Right atrium auricular region (tissue), 2 donors: ENCODE results near the gene ARHGEF7. TPM values are rescaled to one million over a fixed set of nuclear protein-coding genes. Genes with fewer than 3 reads are reported as not detected.
A peak's percentile ranks its signal among the peaks of the same experiment; 100 is the strongest.

Source experiments
- DNase-seq: peaks from one replicate; pipeline ENCODE4 v3.0.0-alpha.2; 2019; ENCODE audit warnings: low spot score
- H3K27ac ChIP-seq, 2 donors: fragments of 200-600 bp; sonication (generic); 1 replicate in 1 of 2; 2 replicates in 1 of 2; pipeline ENCODE4 v1.5.1; 2016 to 2019
- H3K27me3 ChIP-seq, 2 donors: fragments of 200-600 bp; sonication (generic); one replicate each; pipeline versions ENCODE4 v1.5.1 to v1.6.0; 2017 to 2019
- H3K36me3 ChIP-seq: fragments of 200-600 bp; sonication (generic); one replicate; pipeline ENCODE4 v1.5.1; 2016
- H3K4me1 ChIP-seq, 2 donors: fragments of 200-600 bp; sonication (generic); one replicate each; pipeline versions ENCODE4 v1.5.1 to v1.6.0; 2017 to 2019
- H3K4me3 ChIP-seq, 2 donors: fragments of 200-600 bp; sonication (generic); 1 replicate in 1 of 2; 2 replicates in 1 of 2; pipeline ENCODE4 v1.5.1; 2017 to 2019; ENCODE audit warnings: mild to moderate bottlenecking in 1 of 2, moderate library complexity in 1 of 2
- H3K9me3 ChIP-seq, 2 donors: fragments of 200-600 bp; sonication (generic); one replicate each; pipeline ENCODE4 v1.5.1; 2019
- CTCF ChIP-seq, 2 donors: fragments of 200-600 bp; sonication (generic); IDR thresholded peaks; one replicate each; pipeline ENCODE4 v1.5.1; 2019; ENCODE audit warnings: antibody characterized with exemption in 2 of 2
- total RNA-seq, 2 donors: library from RNA; depleted of rRNA; stranded (reverse); fragments of >200 nt; gene quantifications; one replicate each; pipeline ENCODE4 v1.1.0, GENCODE V29; 2016

Gene ARHGEF7
- total RNA-seq, 2 donors from 2014 or later, result 27.8 to 36.9 TPM

- no peak for DNase-seq
- peaks cover 0 to 84% of the 10 kb centered on the region in 2 donors for H3K4me1 ChIP-seq
- H3K4me3 ChIP-seq, result no peak overlapping the region
These were observed 100.3 kb downstream of the ARHGEF7 start for GRCh38 chr13:111215081-111216047.

GRCh38 chr13:111216166-111216960, 101.3 kb downstream of the ARHGEF7 start:
- Histone ChIP-seq H3K27ac (peak overlapping the region in 1 of 2 donors; percentile 53), H3K36me3 (no peaks in the 10 kb centered on the region), H3K9me3 (no peaks in the 10 kb centered on the region), H3K4me3 (no peak overlapping the region), H3K27me3 (no peaks in the 10 kb centered on the region), H3K4me1 (peaks cover 0 to 74% of the 10 kb centered on the region in 2 donors)
- peak; percentile 39 to 64 for TF ChIP-seq CTCF (IDR thresholded peaks at IDR 0.05)
- DNase-seq, result no peak

More at GRCh38 chr13:111215081-111216047, 100.3 kb downstream of the ARHGEF7 start:
- Histone ChIP-seq H3K27ac (peak overlapping the region in 1 of 2 donors; percentile 53), H3K27me3 (no peaks in the 10 kb centered on the region), H3K9me3 (no peaks in the 10 kb centered on the region), H3K36me3 (no peaks in the 10 kb centered on the region)
- no peak for TF ChIP-seq CTCF (IDR thresholded peaks at IDR 0.05)

GRCh38 chr13:111217641-111218040, 102.5 kb downstream of the ARHGEF7 start:
- Histone ChIP-seq H3K36me3 (no peaks in the 10 kb centered on the region), H3K4me3 (no peak overlapping the region), H3K4me1 (peaks cover 0 to 61% of the 10 kb centered on the region in 2 donors), H3K9me3 (no peaks in the 10 kb centered on the region), H3K27me3 (no peaks in the 10 kb centered on the region), H3K27ac (peak overlapping the region; percentile 9 to 13)
- DNase-seq, result no peak
- no peak for TF ChIP-seq CTCF (IDR thresholded peaks at IDR 0.05)

GRCh38 chr13:111219280-111219679, 104.2 kb downstream of the ARHGEF7 start:
- Histone ChIP-seq H3K27ac (peak overlapping the region; percentile 23 to 54), H3K4me1 (peaks cover 0 to 51% of the 10 kb centered on the region in 2 donors), H3K4me3 (no peak overlapping the region), H3K9me3 (no peaks in the 10 kb centered on the region), H3K36me3 (no peaks in the 10 kb centered on the region), H3K27me3 (no peaks in the 10 kb centered on the region)
- TF ChIP-seq CTCF (IDR thresholded peaks at IDR 0.05), result no peak
- peak; percentile 58 for DNase-seq

- Histone ChIP-seq H3K4me1 (peaks cover 0 to 47% of the 10 kb centered on the region in 2 donors), H3K36me3 (no peaks in the 10 kb centered on the region), H3K27me3 (no peaks in the 10 kb centered on the region), H3K9me3 (no peaks in the 10 kb centered on the region), H3K4me3 (no peak overlapping the region), H3K27ac (peak overlapping the region; percentile 23 to 54)
- DNase-seq, result no peak
- TF ChIP-seq CTCF (IDR thresholded peaks at IDR 0.05), result no peak
These were observed 104.8 kb downstream of the ARHGEF7 start for GRCh38 chr13:111219950-111220349.
